Measurements from ENCODE around the gene GALP.

DNA sequence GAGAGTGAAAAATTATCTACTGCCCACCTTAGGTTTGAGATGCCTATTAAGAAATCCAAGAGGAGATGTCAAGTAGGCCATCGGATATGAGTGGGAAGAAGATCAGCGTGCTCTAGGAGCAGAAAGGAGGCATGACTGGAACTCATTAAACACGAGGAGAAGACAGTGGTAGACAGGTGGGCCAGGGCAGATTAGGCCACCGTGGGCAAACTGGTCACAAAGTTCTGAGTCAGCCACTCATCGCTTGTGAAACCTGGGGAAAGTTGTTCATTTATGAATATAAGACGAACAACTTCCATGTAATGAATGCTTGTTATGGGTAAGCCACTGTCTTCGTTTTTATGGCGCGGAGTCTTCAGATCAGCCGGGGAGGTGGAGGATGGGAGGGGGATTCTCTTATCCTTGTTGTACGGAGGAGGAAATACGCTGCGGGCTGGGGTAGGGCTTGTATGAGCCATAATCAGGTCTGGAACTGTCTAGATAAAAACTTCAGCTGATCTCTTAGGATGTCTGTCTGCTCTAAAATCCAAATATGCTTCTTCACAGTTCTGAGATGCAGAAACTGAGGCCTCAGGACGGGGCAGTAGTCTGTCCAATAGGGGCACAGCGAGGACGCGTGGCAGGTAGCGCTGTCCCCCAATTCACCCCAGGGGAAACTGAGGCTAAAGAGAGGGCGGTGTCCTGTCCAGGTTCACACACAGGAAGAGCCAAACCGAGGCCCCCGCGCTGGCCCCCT lies 35.8 kb upstream of the GALP start:
- TF ChIP-seq, protein P1, sequence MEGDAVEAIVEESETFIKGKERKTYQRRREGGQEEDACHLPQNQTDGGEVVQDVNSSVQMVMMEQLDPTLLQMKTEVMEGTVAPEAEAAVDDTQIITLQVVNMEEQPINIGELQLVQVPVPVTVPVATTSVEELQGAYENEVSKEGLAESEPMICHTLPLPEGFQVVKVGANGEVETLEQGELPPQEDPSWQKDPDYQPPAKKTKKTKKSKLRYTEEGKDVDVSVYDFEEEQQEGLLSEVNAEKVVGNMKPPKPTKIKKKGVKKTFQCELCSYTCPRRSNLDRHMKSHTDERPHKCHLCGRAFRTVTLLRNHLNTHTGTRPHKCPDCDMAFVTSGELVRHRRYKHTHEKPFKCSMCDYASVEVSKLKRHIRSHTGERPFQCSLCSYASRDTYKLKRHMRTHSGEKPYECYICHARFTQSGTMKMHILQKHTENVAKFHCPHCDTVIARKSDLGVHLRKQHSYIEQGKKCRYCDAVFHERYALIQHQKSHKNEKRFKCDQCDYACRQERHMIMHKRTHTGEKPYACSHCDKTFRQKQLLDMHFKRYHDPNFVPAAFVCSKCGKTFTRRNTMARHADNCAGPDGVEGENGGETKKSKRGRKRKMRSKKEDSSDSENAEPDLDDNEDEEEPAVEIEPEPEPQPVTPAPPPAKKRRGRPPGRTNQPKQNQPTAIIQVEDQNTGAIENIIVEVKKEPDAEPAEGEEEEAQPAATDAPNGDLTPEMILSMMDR (IDR thresholded peaks at IDR 0.05; ENCODE audit: low read depth, low read length): no peak
- no peak for TF ChIP-seq POLR2A (IDR thresholded peaks at IDR 0.05; ENCODE audit: extremely low read depth, insufficient read length)
- TF ChIP-seq, protein P2, sequence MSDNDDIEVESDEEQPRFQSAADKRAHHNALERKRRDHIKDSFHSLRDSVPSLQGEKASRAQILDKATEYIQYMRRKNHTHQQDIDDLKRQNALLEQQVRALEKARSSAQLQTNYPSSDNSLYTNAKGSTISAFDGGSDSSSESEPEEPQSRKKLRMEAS (IDR thresholded peaks at IDR 0.05; ENCODE audit: low read depth, low read length): no peak

Measured in NB4 (cell line).